H1 (cell line): ENCODE results near the gene PRMT1. TPM values are rescaled to one million over a fixed set of nuclear protein-coding genes. Genes with fewer than 3 reads are reported as not detected.

ENCODE experiments used
- CTCF ChIA-PET: fragments of 300-600 bp; sonication (Branson Sonifier 250); formaldehyde crosslinking; loops from one replicate; lab custom pipeline; 2021; ENCODE audit not compliant: partially characterized antibody; lab: Charles Lee
- POLR2A ChIA-PET: fragments of 300-600 bp; sonication (Branson Sonifier 250); formaldehyde crosslinking; loops from one replicate; lab custom pipeline; 2021; ENCODE audit warnings: inconsistent platforms; ENCODE audit not compliant: partially characterized antibody; lab: Charles Lee
- DNase-seq, 2 experiments: peaks; one replicate each; pipeline versions ENCODE4 v3.0.0 to v3.0.0-alpha.2; 2010 to 2022; ENCODE audit warnings: low spot score in 2 of 2, low read depth in 1 of 2, mixed read lengths in 1 of 2
- FAIRE-seq: peaks from 2 replicates; lab custom pipeline; 2011; peaks lifted over from hg19 to GRCh38; lab: Jason Lieb, UNC
- H2AFZ ChIP-seq: 2 replicates; pipeline ENCODE4 v1.8.1; 2012; ENCODE audit warnings: low read length, inconsistent platforms
- H2AK5ac ChIP-seq: 2 replicates; pipeline ENCODE4 v1.6.1; 2013; ENCODE audit warnings: low read depth, low read length
- H2BK120ac ChIP-seq: replicated peaks from 2 replicates; pipeline ENCODE3; 2013; ENCODE audit warnings: low read depth, low read length, inconsistent platforms
- H2BK12ac ChIP-seq: 2 replicates; pipeline ENCODE4 v1.6.1; 2013; ENCODE audit warnings: low read depth, low read length
- H2BK15ac ChIP-seq: 2 replicates; pipeline ENCODE4 v1.6.1; 2013; ENCODE audit warnings: low read length
- H2BK20ac ChIP-seq: 2 replicates; pipeline ENCODE4 v1.6.1; 2013; ENCODE audit warnings: low read length
- H2BK5ac ChIP-seq: 2 replicates; pipeline ENCODE4 v1.6.1; 2013; ENCODE audit warnings: low read depth, low read length
- H3K14ac ChIP-seq: 2 replicates; pipeline ENCODE4 v1.6.1; 2013; ENCODE audit warnings: inconsistent platforms; ENCODE audit not compliant: insufficient read length
- H3K18ac ChIP-seq: 2 replicates; pipeline ENCODE4 v1.6.1; 2013; ENCODE audit warnings: low read length; ENCODE audit errors: extremely low read depth
- H3K23ac ChIP-seq: 2 replicates; pipeline ENCODE4 v1.6.1; 2013; ENCODE audit warnings: inconsistent platforms; ENCODE audit not compliant: insufficient read length
- H3K23me2 ChIP-seq: 2 replicates; pipeline ENCODE4 v1.6.1; 2013; ENCODE audit warnings: low read depth, low read length
- H3K27ac ChIP-seq: 2 replicates; pipeline ENCODE4 v1.6.1; 2011; ENCODE audit warnings: low read depth, low read length, inconsistent platforms
- H3K27me3 ChIP-seq, 4 experiments: replicated peaks in 1 of 4; 1 replicate in 1 of 4; 2 replicates in 3 of 4; pipeline versions ENCODE4 v1.6.1 to v1.8.1; 2011 to 2013; ENCODE audit warnings: low read length in 3 of 4, mild to moderate bottlenecking in 3 of 4, inconsistent platforms in 2 of 4, mixed read lengths in 2 of 4, moderate library complexity in 1 of 4; ENCODE audit not compliant: control insufficient read depth in 3 of 4, insufficient read depth in 3 of 4; ENCODE audit errors: extremely low read depth in 1 of 4
- H3K36me3 ChIP-seq, 4 experiments: 2 replicates each; pipeline versions ENCODE4 v1.6.1 to v1.8.1; 2011 to 2013; ENCODE audit warnings: mild to moderate bottlenecking in 4 of 4, low read length in 3 of 4, moderate library complexity in 2 of 4, control low read depth in 1 of 4, inconsistent platforms in 1 of 4; ENCODE audit not compliant: insufficient read depth in 4 of 4, control insufficient read depth in 2 of 4
- H3K4ac ChIP-seq: replicated peaks from 2 replicates; pipeline ENCODE3; 2013; ENCODE audit warnings: low read length, low read depth, mixed read lengths, inconsistent platforms; ENCODE audit not compliant: insufficient read length
- H3K4me1 ChIP-seq, 4 experiments: replicated peaks in 1 of 4; 1 replicate in 1 of 4; 2 replicates in 3 of 4; pipeline versions ENCODE4 v1.6.1 to v1.8.1; 2011 to 2013; ENCODE audit warnings: low read length in 3 of 4, inconsistent platforms in 2 of 4, mixed read lengths in 1 of 4; ENCODE audit not compliant: insufficient read depth in 4 of 4, control insufficient read depth in 3 of 4
- H3K4me2 ChIP-seq, 2 experiments: 2 replicates each; pipeline versions ENCODE4 v1.6.1 to v1.8.1; 2011 to 2013; ENCODE audit warnings: low read depth in 2 of 2, low read length in 2 of 2, control low read depth in 1 of 2, inconsistent platforms in 1 of 2, mild to moderate bottlenecking in 1 of 2; ENCODE audit not compliant: insufficient read depth in 1 of 2
- H3K4me3 ChIP-seq, 4 experiments: fragments of 200-600, 300-600 bp in 1 of 4; sonication (generic), shearing (Covaris generic), sonication (Bioruptor Twin) in 1 of 4; 2 replicates each; pipeline versions ENCODE4 v1.5.1 to v1.8.1; 2011 to 2016; ENCODE audit warnings: low read length in 4 of 4, low read depth in 3 of 4, control low read depth in 2 of 4, inconsistent platforms in 2 of 4, mild to moderate bottlenecking in 2 of 4, mixed read lengths in 1 of 4, moderate library complexity in 1 of 4; ENCODE audit not compliant: insufficient read depth in 2 of 4; ENCODE audit errors: extremely low read depth in 1 of 4
- H3K56ac ChIP-seq: replicated peaks from 2 replicates; pipeline ENCODE3; 2013; ENCODE audit warnings: low read depth, mild to moderate bottlenecking, mixed read lengths, low read length, inconsistent platforms; ENCODE audit not compliant: insufficient read length
- H3K79me1 ChIP-seq: 2 replicates; pipeline ENCODE4 v1.6.1; 2013; ENCODE audit warnings: low read depth, low read length, control low read depth
- H3K79me2 ChIP-seq, 2 experiments: 2 replicates each; pipeline versions ENCODE4 v1.6.1 to v1.8.1; 2012 to 2013; ENCODE audit warnings: low read length in 2 of 2, mild to moderate bottlenecking in 2 of 2, inconsistent platforms in 1 of 2; ENCODE audit not compliant: insufficient read depth in 2 of 2, control insufficient read depth in 1 of 2
- H3K9ac ChIP-seq, 4 experiments: replicated peaks in 1 of 4; 1 replicate in 1 of 4; 2 replicates in 3 of 4; pipeline versions ENCODE4 v1.6.1 to v1.8.1; 2011 to 2013; ENCODE audit warnings: low read depth in 3 of 4, low read length in 3 of 4, control low read depth in 2 of 4, mild to moderate bottlenecking in 2 of 4, moderate library complexity in 2 of 4, inconsistent platforms in 1 of 4; ENCODE audit errors: extremely low read depth in 1 of 4
- H3K9me3 ChIP-seq, 2 experiments: 2 replicates each; pipeline versions ENCODE4 v1.6.1 to v1.8.1; 2012 to 2013; ENCODE audit warnings: mild to moderate bottlenecking in 2 of 2, moderate library complexity in 2 of 2, control low read depth in 1 of 2, inconsistent platforms in 1 of 2, low read depth in 1 of 2, low read length in 1 of 2, mixed read lengths in 1 of 2; ENCODE audit not compliant: insufficient read depth in 2 of 2
- H4K20me1 ChIP-seq, 2 experiments: replicated peaks in 1 of 2; 2 replicates each; pipeline versions ENCODE3 to v1.8.1; 2011 to 2013; ENCODE audit warnings: inconsistent platforms in 2 of 2, low read length in 2 of 2, mild to moderate bottlenecking in 1 of 2; ENCODE audit not compliant: insufficient read depth in 2 of 2, control insufficient read depth in 1 of 2
- H4K5ac ChIP-seq: 2 replicates; pipeline ENCODE4 v1.6.1; 2013; ENCODE audit warnings: low read length, low read depth, mixed read lengths, inconsistent platforms; ENCODE audit not compliant: insufficient read length
- H4K8ac ChIP-seq: 2 replicates; pipeline ENCODE4 v1.8.0; 2013; ENCODE audit warnings: mild to moderate bottlenecking, moderate library complexity, low read length, inconsistent platforms; ENCODE audit not compliant: insufficient read depth; ENCODE audit errors: extremely low read depth
- H4K91ac ChIP-seq: replicated peaks from 2 replicates; pipeline ENCODE3; 2013; ENCODE audit warnings: low read length, mixed read lengths, inconsistent platforms; ENCODE audit not compliant: insufficient read length
- EGR1 ChIP-seq: IDR thresholded peaks from 2 replicates; pipeline ENCODE4 v1.6.1; 2011; ENCODE audit warnings: low read depth, low read length, borderline replicate concordance
- GTF2F1 ChIP-seq: IDR thresholded peaks from 2 replicates; pipeline ENCODE4 v1.6.1; 2012; ENCODE audit warnings: low read depth, low read length, improper control_type of control experiment, borderline replicate concordance
- KDM1A ChIP-seq: fragments of 200-600, 300-600 bp; sonication (generic); IDR thresholded peaks from 2 replicates; pipeline ENCODE4 v1.7.1; 2016; ENCODE audit warnings: mild to moderate bottlenecking, low read length, borderline replicate concordance
- SIRT6 ChIP-seq: IDR thresholded peaks from one replicate; pipeline ENCODE4 v1.7.1; 2012; ENCODE audit warnings: low read length, inconsistent platforms
- SP1 ChIP-seq: IDR thresholded peaks from 2 replicates; pipeline ENCODE4 v1.6.1; 2011; ENCODE audit warnings: low read depth, low read length
- WGBS, 2 experiments: shearing (Covaris generic) in 1 of 2; methylation state at CpG; one replicate each; pipeline versions ENCODE4 v1.1.6 to v1.1.7; 2013 to 2015; ENCODE audit warnings: low lambda C conversion rate in 2 of 2, mixed read lengths in 2 of 2, inconsistent platforms in 1 of 2, low coverage in 1 of 2, missing lambda C conversion rate in 1 of 2; ENCODE audit not compliant: insufficient replicate concordance in 2 of 2, insufficient coverage in 1 of 2, insufficient read length in 1 of 2; ENCODE audit errors: extremely low coverage in 1 of 2, missing lambda C conversion rate in 1 of 2; 5-methylcytosine and 5-hydroxymethylcytosine counted together
- polyA plus RNA-seq, 7 experiments: library from polyadenylated mRNA; depleted of rRNA in 3 of 7; stranded (reverse) in 5 of 7; unstranded in 2 of 7; fragments of >200 nt in 5 of 7; fragments of 200-250 nt in 2 of 7; gene quantifications; 1 replicate in 5 of 7; 2 replicates in 1 of 7; 4 replicates in 1 of 7; pipeline versions ENCODE4 v1.2.1 to v1.2.3, GENCODE V29; 2011 to 2013; ENCODE audit warnings: missing spikeins in 2 of 7, mixed read lengths in 2 of 7
- total RNA-seq: library from RNA; stranded (reverse); fragmentation: NEBNext Ultra II Directional; extraction: Animal tissue kit (Norgen Biotek cat#: 25700); gene quantifications from 2 replicates; pipeline ENCODE4 v1.2.1, GENCODE V29; 2021

The PRMT1 gene
- total and polyA plus RNA-seq, 2 of the 8 experiments (the other 6 are each of a cell fraction or from before 2014, with no cell fraction given) = 561 to 1,215 TPM

DNA sequence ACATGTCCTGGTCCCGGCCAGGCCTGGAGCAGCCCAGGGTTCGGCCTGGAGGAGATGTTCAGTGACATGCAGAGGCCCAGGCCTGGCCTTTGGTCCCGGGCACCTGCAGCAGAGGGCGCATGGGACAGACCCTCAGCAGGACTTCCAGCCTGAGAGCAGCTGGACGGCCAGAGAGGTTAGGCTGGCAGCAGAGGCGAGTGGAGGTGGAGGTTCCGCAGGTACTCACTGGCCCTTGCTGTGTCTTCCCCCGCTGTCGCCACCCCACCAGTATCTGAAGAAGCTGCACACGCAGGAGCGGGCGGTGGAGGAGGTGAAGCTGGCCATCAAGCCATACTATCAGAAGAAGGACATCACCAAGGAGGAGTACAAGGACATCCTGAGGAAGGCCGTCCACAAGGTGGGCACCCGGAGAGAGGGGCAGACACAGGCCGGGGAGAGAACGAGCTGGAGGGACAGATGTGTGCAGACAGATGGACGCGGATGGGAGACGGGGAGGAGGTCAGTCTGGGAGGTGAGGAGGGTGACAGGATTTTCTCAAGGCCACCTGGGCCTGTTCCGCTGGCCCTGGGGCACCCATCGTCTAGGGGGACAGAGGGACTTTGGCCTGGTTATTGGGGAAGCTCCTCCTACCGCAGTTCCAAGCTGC is 19.5 kb upstream of the PRMT1 start:
- POLR2A ChIA-PET = interaction anchor here (0.7 to 18.0 kb wide), 7 partner anchors 7 to 65 kb away, joined by 3 to 275 read pairs (median 6); partner anchors contain the start of genes BCL2L12, IRF3, PRMT1 and RRAS
- FAIRE-seq = no peak
- H3K9me3 ChIP-seq = peaks cover 9 to 11% of the 10 kb centered on the region in 2 experiments

More for the DNA sequence above, 19.5 kb upstream of the PRMT1 start:
- Histone ChIP-seq H3K79me1 (0 out of 2 replicates have a peak, but pooled peaks cover 5% of the 10 kb centered on the region), H3K4me3 (no peak overlapping the region), H2BK20ac (no peak overlapping the region), H3K9ac (no peak overlapping the region; a peak in 1 of 7 replicates), H2BK120ac (no peak overlapping the region), H2BK12ac (no peak overlapping the region), H3K27me3 (no peaks in the 10 kb centered on the region), H2AFZ (no peak overlapping the region), H2BK15ac (no peak overlapping the region; the same call in 1 of the 2 replicates), H3K18ac (no peak overlapping the region), H4K20me1 (peaks cover 6 to 23% of the 10 kb centered on the region in 2 experiments), H4K5ac (no peak overlapping the region), H3K4ac (no peak overlapping the region), H3K36me3 (peaks cover 23 to 83% (median 60%) of the 10 kb centered on the region in 4 experiments; a peak in 7 of 8 replicates), H3K27ac (no peak overlapping the region), H3K4me1 (peaks cover 0 to 14% (median 5%) of the 10 kb centered on the region in 4 experiments; a peak in 4 of 7 replicates), H3K79me2 (no peaks in the 10 kb centered on the region), H3K56ac (no peak overlapping the region), H4K8ac (peak overlapping the region; percentile 62; the same call in 1 of the 2 replicates), H3K4me2 (no peak overlapping the region; a peak in 1 of 4 replicates), H2AK5ac (no peak overlapping the region), H3K23ac (no peak overlapping the region), H2BK5ac (no peak overlapping the region), H4K91ac (no peak overlapping the region), H3K23me2 (no peaks in the 10 kb centered on the region; the same call in 1 of the 2 replicates), H3K14ac (no peak overlapping the region)
- WGBS, 2 experiments = 87% methylated on average over 19 of the region's 22 CpGs; no CpG with 5 or more reads in 1 of the 2 experiments
- CTCF ChIA-PET = interaction anchor here (0.9 to 3.8 kb wide), 5 partner anchors 9 to 27 kb away, joined by 3 to 39 read pairs (median 6); no protein-coding TSS in a partner anchor
- DNase-seq = no peak
- TF ChIP-seq EGR1 (no peak), SIRT6 (no peak), SP1 (no peak), GTF2F1 (no peak), KDM1A (no peak)
